ENCODE data around the gene UTP3. TPM values are rescaled to one million over a fixed set of nuclear protein-coding genes. Genes with fewer than 3 reads are reported as not detected.
"Not testable (repeated sequence)": the region's sequence is repeated elsewhere in the genome, so short reads cannot be mapped to it uniquely, and the experiment has no call there.

UTP3 gene
- polyA plus RNA-seq, 3 donors: 42.2 to 49.4 (median 48.2) TPM

GRCh38 chr4:70712604-70713452, 24.5 kb downstream of the UTP3 start:
- DNase-seq: no peak

DNA sequence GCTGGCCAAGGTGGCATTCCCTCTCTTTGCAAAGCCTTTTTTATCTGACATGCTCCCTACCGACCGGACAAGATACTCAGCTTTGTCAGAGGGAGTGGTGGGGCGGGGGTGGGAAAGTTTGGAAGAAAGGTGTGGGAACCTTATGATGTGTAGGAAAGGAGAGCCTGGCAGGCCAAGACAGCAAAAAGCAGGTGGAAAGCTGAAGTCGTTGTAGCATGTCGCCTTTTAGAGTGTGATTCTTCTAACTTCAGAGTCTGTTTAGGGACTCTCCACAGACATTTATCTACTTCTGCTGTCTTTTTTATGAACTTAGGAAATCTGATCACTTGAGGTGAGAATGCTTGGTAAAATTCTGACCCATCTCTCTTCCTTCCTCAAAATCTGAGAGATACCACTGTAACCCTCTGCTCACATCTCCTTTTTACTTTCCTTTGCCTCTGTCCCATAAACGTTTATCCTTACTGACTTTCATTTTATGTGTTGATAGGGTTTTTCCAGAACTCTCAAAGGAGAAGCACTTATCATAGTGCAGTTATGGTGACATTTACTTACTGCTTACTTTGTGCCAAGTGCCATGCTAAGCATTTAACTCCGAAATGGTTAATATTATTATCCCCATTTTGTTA, 25.2 kb downstream of the UTP3 start:
- DNase-seq: no peak

GRCh38 chr4:70714079-70714887, 26.0 kb downstream of the UTP3 start:
- no peak for DNase-seq

- DNase-seq: no peak
These were observed 26.8 kb downstream of the UTP3 start for GRCh38 chr4:70715097-70715496.

- DNase-seq: no peak
These were observed 30.7 kb downstream of the UTP3 start for GRCh38 chr4:70718811-70719604.

- no peak for DNase-seq
These were observed 33.4 kb downstream of the UTP3 start, which contains the start of gene RUFY3 for GRCh38 chr4:70721747-70722146. RUFY3 (plus strand) TSS chr4:70721964; CDS start chr4:70722574, 610 bp downstream.

DNA sequence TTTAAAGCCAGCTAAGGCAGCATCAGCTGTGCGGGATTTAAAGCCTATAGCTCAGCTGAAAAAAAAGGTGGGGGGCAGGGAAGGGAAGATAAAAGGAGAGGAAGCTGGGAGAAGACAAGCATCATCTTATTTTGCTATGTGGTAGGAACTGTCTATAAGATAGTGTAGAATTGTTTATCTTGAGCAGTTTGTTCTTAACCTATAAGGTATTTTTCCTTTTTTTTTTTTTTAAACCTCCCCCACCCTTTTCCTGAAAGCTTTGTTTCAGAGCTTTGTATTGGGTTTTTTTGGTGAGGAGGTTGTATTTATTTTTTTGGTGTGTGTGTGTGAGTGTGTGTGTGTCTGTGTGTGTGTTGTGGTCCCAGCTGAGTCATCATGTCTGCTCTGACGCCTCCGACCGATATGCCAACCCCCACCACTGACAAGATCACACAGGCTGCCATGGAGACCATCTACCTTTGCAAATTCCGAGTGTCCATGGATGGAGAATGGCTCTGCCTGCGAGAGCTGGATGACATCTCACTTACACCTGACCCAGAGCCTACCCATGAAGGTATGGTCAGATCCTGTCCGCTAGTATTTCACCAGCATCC, 34.0 kb downstream of the UTP3 start:
- no peak for DNase-seq

DNA sequence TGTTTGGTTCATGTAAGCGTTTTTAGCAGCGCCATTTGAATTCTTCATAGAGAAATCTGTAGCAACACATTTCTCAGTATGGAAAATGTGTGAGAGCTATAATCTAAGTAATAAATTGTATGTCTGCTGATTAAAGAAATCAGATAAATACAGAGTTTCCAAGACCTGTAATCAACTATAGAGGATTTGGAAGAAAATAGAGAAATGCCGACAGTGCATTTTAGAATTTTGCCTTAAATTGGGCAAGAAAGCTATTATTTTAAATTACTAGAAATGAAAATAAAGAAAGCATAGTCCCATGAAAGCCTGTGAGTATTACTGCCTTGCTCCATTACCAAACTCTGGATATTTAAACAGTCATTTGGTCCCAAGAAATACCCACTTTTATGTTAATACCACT, 36.1 kb downstream of the UTP3 start:
- DNase-seq: no peak

GRCh38 chr4:70725633-70726032, 37.3 kb downstream of the UTP3 start:
- no peak for DNase-seq

DNA sequence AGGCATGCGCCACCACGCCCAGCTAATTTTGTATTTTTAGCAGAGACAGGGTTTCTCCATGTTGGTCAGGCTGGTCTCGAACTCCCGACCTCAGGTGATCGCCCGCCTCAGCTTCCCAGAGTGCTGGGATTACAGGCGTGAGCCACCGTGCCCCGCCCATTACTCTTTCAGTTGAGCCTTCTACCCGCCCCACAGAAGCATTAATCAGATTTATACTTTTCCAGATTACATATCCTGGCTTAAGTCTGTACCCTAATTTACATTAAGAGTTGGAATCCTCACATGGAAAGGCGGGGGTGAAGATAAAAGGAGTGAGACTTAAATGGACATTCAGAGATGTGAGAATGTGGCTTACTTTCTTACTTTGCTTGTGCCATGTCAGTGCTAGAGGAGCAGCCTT, 38.2 kb downstream of the UTP3 start:
- DNase-seq: not testable (repeated sequence)

GRCh38 chr4:70728091-70728490, 39.8 kb downstream of the UTP3 start:
- no peak for DNase-seq

DNA sequence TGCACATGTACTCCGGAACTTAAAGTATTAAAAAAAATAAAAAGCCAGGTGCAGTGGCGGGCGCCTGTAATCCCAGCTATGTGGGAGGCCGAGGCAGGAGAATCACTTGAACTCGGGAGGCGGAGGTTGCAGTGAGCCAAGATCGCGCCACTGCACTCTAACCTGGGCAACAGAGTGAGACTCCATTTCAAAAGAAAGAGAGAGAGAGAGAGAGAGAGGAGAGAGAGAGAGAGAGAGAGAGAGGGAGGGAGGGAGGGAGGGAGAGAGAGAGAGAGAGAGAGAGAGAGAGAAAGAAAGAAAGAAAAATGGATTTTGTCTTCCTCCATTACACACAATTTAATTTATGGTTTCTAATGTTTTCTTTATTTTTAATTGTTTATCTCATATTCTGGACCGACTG, 44.5 kb downstream of the UTP3 start:
- not testable (repeated sequence) for DNase-seq

- no peak for DNase-seq
These were observed 46.0 kb downstream of the UTP3 start for GRCh38 chr4:70734168-70734954.

- DNase-seq: no peak
These were observed 46.6 kb downstream of the UTP3 start for GRCh38 chr4:70734971-70735370.

DNA sequence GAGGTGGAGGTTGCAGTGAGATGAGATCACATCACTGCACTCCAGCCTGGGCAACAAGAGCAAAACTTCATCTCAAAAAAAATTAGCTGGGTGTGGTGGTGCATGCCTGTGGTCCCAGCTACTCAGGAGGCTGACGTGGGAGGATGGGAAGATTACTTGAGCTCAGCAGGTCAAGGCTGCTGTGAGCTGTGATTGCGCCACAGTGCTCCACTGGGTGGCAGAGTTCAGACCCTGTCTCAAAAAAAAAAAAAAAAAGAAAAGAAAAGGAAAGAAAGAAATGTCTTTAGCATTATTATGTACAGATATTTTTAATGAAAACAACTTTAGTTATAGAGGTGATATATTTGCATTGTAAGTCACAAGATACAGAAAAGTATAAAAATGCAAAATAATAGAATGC, 47.6 kb downstream of the UTP3 start:
- DNase-seq: not testable (repeated sequence)

DNA sequence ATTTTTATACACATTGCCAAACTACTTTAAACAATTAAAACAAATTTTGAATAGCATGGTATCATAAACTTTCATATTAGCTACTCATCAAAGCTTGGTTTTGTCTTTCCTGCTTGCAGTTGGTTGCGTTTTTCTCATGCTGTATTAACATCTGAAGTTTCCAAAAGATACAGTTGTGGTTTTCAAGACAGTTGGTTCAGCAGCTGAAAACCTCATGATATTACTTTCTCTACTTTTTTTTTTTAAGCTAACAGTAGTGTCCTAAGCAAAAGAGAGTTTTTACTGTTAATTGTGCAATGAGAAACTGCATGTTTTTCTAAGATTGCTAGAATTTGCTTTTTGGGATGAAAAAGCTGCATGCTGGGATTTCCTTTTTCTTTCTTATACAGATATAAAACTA, 48.7 kb downstream of the UTP3 start:
- DNase-seq: no peak

DNA sequence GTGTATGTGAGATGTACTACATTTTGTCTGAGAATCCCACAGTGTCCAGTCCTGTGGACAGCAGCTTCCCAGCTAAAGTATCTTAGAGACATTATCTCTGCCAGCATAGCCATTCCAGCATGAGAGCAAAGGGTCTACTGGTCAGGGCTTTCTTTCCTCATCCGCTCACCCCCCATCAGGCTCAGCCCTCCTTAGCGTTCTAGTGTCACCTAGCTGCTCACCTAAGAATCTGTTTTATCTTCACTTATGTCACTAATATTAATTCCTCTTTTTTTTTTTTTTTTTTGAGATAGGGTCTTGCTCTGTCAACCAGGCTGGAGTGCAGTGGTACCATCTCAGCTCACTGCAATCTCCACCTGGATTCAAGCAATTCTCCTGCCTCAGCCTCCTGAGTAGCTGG, 49.1 kb downstream of the UTP3 start:
- DNase-seq: no peak

DNA sequence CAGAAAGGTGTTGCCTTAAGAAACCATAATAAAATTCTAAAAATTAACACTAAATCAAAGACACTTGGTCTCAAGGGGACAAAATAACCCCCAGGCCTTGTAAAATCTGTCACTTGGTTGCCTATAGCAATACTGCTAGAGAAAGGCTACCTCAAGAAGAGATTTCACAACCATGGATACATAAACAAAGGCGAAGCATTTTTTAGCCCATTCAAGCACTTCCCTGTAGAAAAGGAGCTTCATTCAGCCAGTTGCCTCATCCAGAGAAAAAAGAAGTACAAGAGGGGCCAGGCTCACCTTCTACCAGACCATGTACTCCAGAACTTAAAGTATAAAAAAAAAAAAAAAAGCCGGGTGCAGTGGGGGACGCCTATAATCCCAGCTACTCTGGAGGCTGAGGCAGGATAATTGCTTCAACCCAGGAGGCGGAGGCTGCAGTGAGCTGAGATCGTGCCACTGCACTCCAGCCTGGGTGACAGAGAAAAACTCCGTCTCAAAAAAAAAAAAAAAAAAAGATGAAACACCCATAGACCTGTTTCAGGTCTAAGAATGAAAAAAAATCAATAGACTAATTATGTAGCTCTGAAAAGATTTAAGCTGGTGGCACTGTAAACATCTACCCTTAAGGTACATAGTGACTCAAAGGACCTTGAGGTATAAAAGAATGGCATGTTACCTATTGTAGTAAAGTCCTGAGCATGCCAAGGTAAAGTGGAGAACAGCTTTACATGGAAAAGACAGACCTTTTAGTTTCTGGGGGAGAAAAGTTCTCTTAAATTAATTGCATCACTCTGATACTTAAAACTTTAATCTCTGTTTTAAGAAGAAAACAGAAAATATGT, 51.4 kb downstream of the UTP3 start:
- DNase-seq: no peak
